NOMO-1 treated with DMSO at 0.1 percent for 48 hours (cell line): ENCODE results near the gene ALG10B.
"Not testable (repeated sequence)": the region's sequence is repeated elsewhere in the genome, so short reads cannot be mapped to it uniquely, and the experiment has no call there.

ENCODE experiments used
- DNase-seq: peaks from one replicate; lab custom pipeline; 2025; ENCODE audit not compliant: unreplicated experiment; lab: John Stamatoyannopoulos, UW

Gene ALG10B

GRCh38 chr12:38316391-38317129 lies at the start of gene ALG10B:
Gene ALG10B, plus strand, starts transcription at chr12:38316774. Its CDS starts 120 bp downstream, at chr12:38316894.
- DNase-seq, result peak; percentile 94

GRCh38 chr12:38268612-38269011 lies 48.0 kb upstream of the ALG10B start:
- DNase-seq, result no peak

GRCh38 chr12:38269897-38270296 lies 46.7 kb upstream of the ALG10B start:
- DNase-seq, result no peak

- DNase-seq, result no peak
These were observed 36.8 kb upstream of the ALG10B start for GRCh38 chr12:38279756-38280155.

- no peak for DNase-seq
These were observed 33.7 kb upstream of the ALG10B start for GRCh38 chr12:38282886-38283285.

GRCh38 chr12:38289396-38289795 lies 27.2 kb upstream of the ALG10B start:
- DNase-seq, result no peak

GRCh38 chr12:38291160-38291559 lies 25.4 kb upstream of the ALG10B start:
- no peak for DNase-seq

- not testable (repeated sequence) for DNase-seq
These were observed 13.6 kb upstream of the ALG10B start for GRCh38 chr12:38302972-38303371.

GRCh38 chr12:38321966-38322365 lies 5.4 kb downstream of the ALG10B start:
- DNase-seq, result not testable (repeated sequence)

- no peak for DNase-seq
These were observed 8.3 kb downstream of the ALG10B start for GRCh38 chr12:38324912-38325311.

- no peak for DNase-seq
These were observed 10.8 kb downstream of the ALG10B start for GRCh38 chr12:38327356-38327755.

GRCh38 chr12:38328306-38328895 lies 11.8 kb downstream of the ALG10B start:
- DNase-seq, result peak; percentile 32

GRCh38 chr12:38330414-38330813 lies 13.8 kb downstream of the ALG10B start:
- not testable (repeated sequence) for DNase-seq

GRCh38 chr12:38332814-38333213 lies 16.2 kb downstream of the ALG10B start:
- no peak for DNase-seq

- DNase-seq, result no peak
These were observed 25.9 kb downstream of the ALG10B start for GRCh38 chr12:38342444-38342843.

- DNase-seq, result not testable (repeated sequence)
These were observed 26.7 kb downstream of the ALG10B start for GRCh38 chr12:38343256-38343655.

GRCh38 chr12:38343916-38344315 lies 27.3 kb downstream of the ALG10B start:
- DNase-seq, result not testable (repeated sequence)

GRCh38 chr12:38350342-38351174 lies 34.0 kb downstream of the ALG10B start:
- DNase-seq, result peak; percentile 48

- DNase-seq, result not testable (repeated sequence)
These were observed 34.6 kb downstream of the ALG10B start for GRCh38 chr12:38351175-38351508.

GRCh38 chr12:38367506-38367905 lies 50.9 kb downstream of the ALG10B start:
- no peak for DNase-seq

- DNase-seq, result no peak
These were observed 53.7 kb downstream of the ALG10B start for GRCh38 chr12:38370311-38370710.

GRCh38 chr12:38373784-38374183 lies 57.2 kb downstream of the ALG10B start:
- DNase-seq, result no peak
